WERI-Rb-1 (cell line): Measurements from ENCODE around the gene TRAPPC5.

Source experiments
- DNase-seq: peaks from one replicate; pipeline ENCODE4 v3.0.0-alpha.2; 2020
- H3K27ac ChIP-seq: fragments of 250-450 bp; sonication (Bioruptor Pico); 2 replicates; pipeline ENCODE4 v1.5.1; 2020; ENCODE audit warnings: mild to moderate bottlenecking, moderate library complexity
- H3K27me3 ChIP-seq: fragments of 250-450 bp; sonication (Bioruptor Pico); 2 replicates; pipeline ENCODE4 v1.5.1; 2021; ENCODE audit warnings: mild to moderate bottlenecking, low read depth, moderate library complexity; ENCODE audit not compliant: insufficient read depth, severe bottlenecking
- H3K36me3 ChIP-seq: fragments of 250-450 bp; sonication (Bioruptor Pico); 2 replicates; pipeline ENCODE4 v1.5.1; 2020; ENCODE audit warnings: mild to moderate bottlenecking, moderate library complexity
- H3K4me3 ChIP-seq: 2 replicates; pipeline ENCODE4 v1.5.1; 2011; ENCODE audit warnings: low read depth, mild to moderate bottlenecking, control low read depth, low read length
- H3K9me3 ChIP-seq: fragments of 250-450 bp; sonication (Bioruptor Pico); 2 replicates; pipeline ENCODE4 v1.5.1; 2021; ENCODE audit warnings: mild to moderate bottlenecking, moderate library complexity; ENCODE audit not compliant: severe bottlenecking
- CTCF ChIP-seq: IDR thresholded peaks from 2 replicates; pipeline ENCODE4 v1.5.1; 2011; ENCODE audit warnings: low read depth, mild to moderate bottlenecking, control low read depth, inconsistent platforms, low read length

TRAPPC5 gene

GRCh38 chr19:7725791-7726190 is 45.2 kb downstream of the TRAPPC5 start:
- H3K27me3 ChIP-seq, result no peaks in the 10 kb centered on the region
- no peaks in the 10 kb centered on the region for H3K9me3 ChIP-seq
- no peak overlapping the region for H3K4me3 ChIP-seq
- no peak for TF ChIP-seq CTCF
- no peak overlapping the region for H3K27ac ChIP-seq
- H3K36me3 ChIP-seq, result no peaks in the 10 kb centered on the region
- no peak for DNase-seq

- TF ChIP-seq CTCF, result no peak
- no peak for DNase-seq
- Histone ChIP-seq H3K27me3 (no peaks in the 10 kb centered on the region), H3K36me3 (no peaks in the 10 kb centered on the region), H3K4me3 (no peak overlapping the region), H3K27ac (no peak overlapping the region), H3K9me3 (no peaks in the 10 kb centered on the region)
These were observed 48.6 kb downstream of the TRAPPC5 start for GRCh38 chr19:7729211-7729610.

- H3K4me3 ChIP-seq, result no peak overlapping the region
- no peaks in the 10 kb centered on the region for H3K9me3 ChIP-seq
- H3K27ac ChIP-seq, result no peak overlapping the region
- no peaks in the 10 kb centered on the region for H3K27me3 ChIP-seq
- no peaks in the 10 kb centered on the region for H3K36me3 ChIP-seq
- no peak for DNase-seq
- TF ChIP-seq CTCF, result no peak
These were observed 49.2 kb downstream of the TRAPPC5 start for GRCh38 chr19:7729831-7730285.

- Histone ChIP-seq H3K27ac (no peak overlapping the region), H3K9me3 (no peaks in the 10 kb centered on the region), H3K4me3 (no peak overlapping the region), H3K36me3 (no peaks in the 10 kb centered on the region), H3K27me3 (no peaks in the 10 kb centered on the region)
- DNase-seq, result no peak
- TF ChIP-seq CTCF, result no peak
These were observed 49.9 kb downstream of the TRAPPC5 start for GRCh38 chr19:7730286-7731217.

GRCh38 chr19:7731218-7731595 is 50.6 kb downstream of the TRAPPC5 start:
- Histone ChIP-seq H3K4me3 (no peak overlapping the region), H3K27ac (no peak overlapping the region), H3K36me3 (no peaks in the 10 kb centered on the region), H3K27me3 (no peaks in the 10 kb centered on the region), H3K9me3 (no peaks in the 10 kb centered on the region)
- no peak for DNase-seq
- no peak for TF ChIP-seq CTCF
